HG02852 (cell line): ENCODE data around the gene PCDHGA11.
"Not testable (repeated sequence)": the region's sequence is repeated elsewhere in the genome, so short reads cannot be mapped to it uniquely, and the experiment has no call there.

ENCODE experiments used
- ATAC-seq: cut with Tn5 transposase; IDR thresholded peaks from one replicate; pipeline ENCODE4 v1.9.1; 2021; ENCODE audit warnings: mild to moderate bottlenecking, moderate library complexity; ENCODE audit not compliant: unreplicated experiment

PCDHGA11 gene

GRCh38 chr5:141420855-141421488 is at the start of gene PCDHGA11:
PCDHGA11 (plus strand) TSS chr5:141421051; CDS start chr5:141421228, 177 bp downstream.
- peak; percentile 43 for ATAC-seq

GRCh38 chr5:141371572-141372475 is 49.0 kb upstream of the PCDHGA11 start:
- ATAC-seq, result no peak

GRCh38 chr5:141373673-141374317 is 47.1 kb upstream of the PCDHGA11 start, which contains the start of gene PCDHGA6:
PCDHGA6 (plus strand) TSS chr5:141373891; CDS start chr5:141374084, 193 bp downstream.
- no peak for ATAC-seq

GRCh38 chr5:141374627-141375026 is 46.2 kb upstream of the PCDHGA11 start:
- ATAC-seq, result no peak

GRCh38 chr5:141375444-141376155 is 45.3 kb upstream of the PCDHGA11 start:
- not testable (repeated sequence) for ATAC-seq

- no peak for ATAC-seq
Measured at GRCh38 chr5:141382469-141383294, 38.2 kb upstream of the PCDHGA11 start, which contains the start of gene PCDHGA7. PCDHGA7 (plus strand) TSS chr5:141382742; CDS start chr5:141382900, 158 bp downstream.

GRCh38 chr5:141383345-141383744 is 37.5 kb upstream of the PCDHGA11 start:
- no peak for ATAC-seq

- ATAC-seq, result no peak
Measured at GRCh38 chr5:141384471-141385267, 36.2 kb upstream of the PCDHGA11 start.

- peak; percentile 87 for ATAC-seq
Measured at GRCh38 chr5:141387557-141388311, 33.1 kb upstream of the PCDHGA11 start, which contains the start of gene PCDHGB4. PCDHGB4 (plus strand) TSS chr5:141387698; CDS start chr5:141387885, 187 bp downstream.

- no peak for ATAC-seq
Measured at GRCh38 chr5:141388661-141389060, 32.2 kb upstream of the PCDHGA11 start.

GRCh38 chr5:141389153-141390042 is 31.5 kb upstream of the PCDHGA11 start:
- ATAC-seq, result no peak

- ATAC-seq, result no peak
Measured at GRCh38 chr5:141392429-141393198, 28.2 kb upstream of the PCDHGA11 start, which contains the start of gene PCDHGA8. PCDHGA8 (plus strand) TSS chr5:141392633; CDS start chr5:141392814, 181 bp downstream.

GRCh38 chr5:141393267-141393666 is 27.6 kb upstream of the PCDHGA11 start:
- no peak for ATAC-seq

- ATAC-seq, result not testable (repeated sequence)
Measured at GRCh38 chr5:141394401-141395187, 26.3 kb upstream of the PCDHGA11 start.

- ATAC-seq, result peak; percentile 98
Measured at GRCh38 chr5:141397756-141398551, 22.9 kb upstream of the PCDHGA11 start, which contains the start of gene PCDHGB5. PCDHGB5 (plus strand) TSS chr5:141397947; CDS start chr5:141398128, 181 bp downstream.
